Neural cell (in vitro differentiated cells): ENCODE results near the gene APOC3.

ENCODE experiments used
- CTCF ChIP-seq: fragments of 450-650 bp; IDR thresholded peaks from 2 replicates; pipeline ENCODE4 v1.5.1; 2014; ENCODE audit warnings: antibody characterized with exemption, mild to moderate bottlenecking, moderate library complexity; ENCODE audit not compliant: poor library complexity, severe bottlenecking
- EP300 ChIP-seq: fragments of 450-650 bp; conservative IDR thresholded peaks from 2 replicates; pipeline ENCODE4 v1.6.1; 2014; ENCODE audit warnings: antibody characterized with exemption, mild to moderate bottlenecking, moderate library complexity; ENCODE audit not compliant: poor library complexity, severe bottlenecking
- EZH2 ChIP-seq: fragments of 200-600, 300-800 bp; shearing (Covaris generic), sonication (generic); IDR thresholded peaks from 2 replicates; pipeline ENCODE4 v1.6.1; 2014; ENCODE audit warnings: antibody characterized with exemption, low read length, borderline replicate concordance, mild to moderate bottlenecking; ENCODE audit not compliant: insufficient read depth, poor library complexity, severe bottlenecking
- MXI1 ChIP-seq: fragments of 450-650 bp; conservative IDR thresholded peaks from 2 replicates; pipeline ENCODE4 v1.6.1; 2014; ENCODE audit warnings: antibody characterized with exemption, mild to moderate bottlenecking; ENCODE audit not compliant: poor library complexity, severe bottlenecking

GRCh38 chr11:116787786-116788486 is 41.8 kb upstream of the APOC3 start, which contains the start of gene ZPR1:
- no peak for TF ChIP-seq EZH2
- peak; percentile 96 for TF ChIP-seq MXI1
- peak; percentile 48 for TF ChIP-seq EP300
- TF ChIP-seq CTCF, result peak; percentile 26
